Suppressor macrophage (primary cell): Measurements from ENCODE around the gene GPR135.
A peak's percentile ranks its signal among the peaks of the same experiment; 100 is the strongest.

Experiments
- DNase-seq, 4 experiments: peaks; one replicate each; pipeline ENCODE4 v3.0.0-alpha.2; 2020 to 2022
- total RNA-seq, 17 experiments: gene quantifications; one replicate each; lab custom pipeline; 2026; ENCODE audit warnings: mixed read lengths in 6 of 17, inconsistent platforms in 3 of 17; lab: John Stamatoyannopoulos, UW

Gene GPR135
- total RNA-seq: 0 to 1.8 (median 0.30) reads per million in 17 experiments

GRCh38 chr14:59465316-59466135 lies at the start of gene GPR135:
Gene GPR135, minus strand, starts transcription at chr14:59465380. Its CDS starts 154 bp downstream, at chr14:59465226.
- DNase-seq: no peak

- peak in 2 of 4 experiments; percentile 5 to 13 for DNase-seq
Observed at GRCh38 chr14:59511916-59512575, 46.9 kb upstream of the GPR135 start.

GRCh38 chr14:59510966-59511365 lies 45.8 kb upstream of the GPR135 start:
- DNase-seq: no peak

GRCh38 chr14:59510001-59510400 lies 44.8 kb upstream of the GPR135 start:
- no peak for DNase-seq

- no peak for DNase-seq
Observed at GRCh38 chr14:59509101-59509500, 43.9 kb upstream of the GPR135 start.

- DNase-seq: no peak
Observed at GRCh38 chr14:59507752-59508103, 42.5 kb upstream of the GPR135 start.

- DNase-seq: peak; percentile 68 to 72 (median 70)
Observed at GRCh38 chr14:59507063-59507751, 42.0 kb upstream of the GPR135 start.

GRCh38 chr14:59503256-59503655 lies 38.1 kb upstream of the GPR135 start:
- DNase-seq: no peak

GRCh38 chr14:59500732-59501131 lies 35.6 kb upstream of the GPR135 start:
- no peak for DNase-seq

- no peak for DNase-seq
Observed at GRCh38 chr14:59492384-59492783, 27.2 kb upstream of the GPR135 start.

GRCh38 chr14:59490756-59491155 lies 25.6 kb upstream of the GPR135 start:
- no peak for DNase-seq

GRCh38 chr14:59484639-59485175 lies 19.5 kb upstream of the GPR135 start:
- DNase-seq: peak in 2 of 4 experiments; percentile 55 to 62

GRCh38 chr14:59483819-59484638 lies 18.8 kb upstream of the GPR135 start, which contains the start of the genes JKAMP and L3HYPDH:
Gene JKAMP, plus strand, starts transcription at chr14:59484517. Its CDS starts 73 bp downstream, at chr14:59484590.
Gene L3HYPDH, minus strand, starts transcription at chr14:59484408. Its CDS starts 92 bp downstream, at chr14:59484316.
- DNase-seq: peak; percentile 96 to 99 (median 98)

GRCh38 chr14:59483363-59483762 lies 18.2 kb upstream of the GPR135 start:
- DNase-seq: peak in 1 of 4 experiments; percentile 8

GRCh38 chr14:59482541-59483331 lies 17.6 kb upstream of the GPR135 start:
- DNase-seq: peak in 1 of 4 experiments; percentile 8

GRCh38 chr14:59481871-59482540 lies 16.8 kb upstream of the GPR135 start:
- peak in 3 of 4 experiments; percentile 29 to 54 (median 54) for DNase-seq

GRCh38 chr14:59481407-59481806 lies 16.2 kb upstream of the GPR135 start:
- no peak for DNase-seq

- DNase-seq: no peak
Observed at GRCh38 chr14:59480166-59480565, 15.0 kb upstream of the GPR135 start.

- no peak for DNase-seq
Observed at GRCh38 chr14:59478540-59478939, 13.4 kb upstream of the GPR135 start.

- DNase-seq: no peak
Observed at GRCh38 chr14:59475709-59476108, 10.5 kb upstream of the GPR135 start.
